GM19099 (cell line): ENCODE data around the gene AZI2.
A peak's percentile ranks its signal among the peaks of the same experiment; 100 is the strongest.

Source experiments
- POLR2A ChIP-seq: IDR thresholded peaks from 3 replicates; pipeline ENCODE4 v1.6.1; 2011; ENCODE audit warnings: low read depth; ENCODE audit not compliant: insufficient read length; ENCODE audit errors: extremely low read depth

The AZI2 gene, protein sequence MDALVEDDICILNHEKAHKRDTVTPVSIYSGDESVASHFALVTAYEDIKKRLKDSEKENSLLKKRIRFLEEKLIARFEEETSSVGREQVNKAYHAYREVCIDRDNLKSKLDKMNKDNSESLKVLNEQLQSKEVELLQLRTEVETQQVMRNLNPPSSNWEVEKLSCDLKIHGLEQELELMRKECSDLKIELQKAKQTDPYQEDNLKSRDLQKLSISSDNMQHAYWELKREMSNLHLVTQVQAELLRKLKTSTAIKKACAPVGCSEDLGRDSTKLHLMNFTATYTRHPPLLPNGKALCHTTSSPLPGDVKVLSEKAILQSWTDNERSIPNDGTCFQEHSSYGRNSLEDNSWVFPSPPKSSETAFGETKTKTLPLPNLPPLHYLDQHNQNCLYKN

DNA sequence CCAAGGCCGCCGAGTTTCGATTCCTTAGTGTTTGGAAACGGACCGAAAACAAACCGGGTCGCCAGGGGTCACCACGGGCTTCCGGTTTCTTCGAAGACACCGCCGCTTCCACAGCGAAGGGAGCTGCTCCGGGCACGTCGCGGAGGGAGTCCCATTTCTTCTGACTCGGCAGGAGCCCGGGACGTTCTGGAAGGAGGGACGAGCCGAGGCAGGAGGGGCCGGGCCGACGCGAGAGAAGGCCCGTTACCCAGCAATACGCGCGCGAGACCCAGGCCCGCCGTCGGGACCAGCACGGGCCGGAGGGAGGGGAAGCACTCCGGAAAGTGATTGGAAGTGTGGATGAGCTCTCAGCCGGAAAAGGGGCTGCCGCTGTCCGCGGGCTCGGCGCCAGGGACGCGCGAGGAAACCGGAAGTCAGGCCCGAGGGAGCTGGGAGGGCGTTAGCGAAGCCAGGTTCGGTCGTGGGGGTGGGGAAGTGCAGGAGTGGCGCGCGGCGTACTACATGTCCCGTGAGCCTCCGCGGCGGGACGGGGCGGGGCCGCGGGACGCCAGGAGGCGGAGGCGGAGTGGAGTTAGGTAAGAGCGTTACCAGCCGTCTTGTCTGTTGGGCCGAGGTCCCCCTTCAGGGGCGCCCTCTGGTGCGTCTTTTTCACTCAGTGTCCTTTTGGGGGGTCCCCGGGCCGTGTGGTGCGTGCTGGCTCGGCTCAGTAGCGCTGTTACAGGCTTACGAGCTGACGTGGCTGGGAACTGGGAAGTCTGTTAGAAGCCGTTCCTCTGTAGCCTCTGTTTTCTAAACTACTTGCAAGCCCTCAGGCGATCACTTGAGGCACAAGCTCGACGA lies at the start of gene AZI2, which contains the start of gene ZCWPW2:
TSS of gene AZI2 (minus strand) at position 196 of the 840 bp plus-strand sequence. CDS start 8,207 bp downstream, outside the sequence.
TSS of gene ZCWPW2 (plus strand) at position 93 of the 840 bp plus-strand sequence. CDS start 64,348 bp downstream, outside the sequence.
- TF ChIP-seq POLR2A = peak; percentile 78

DNA sequence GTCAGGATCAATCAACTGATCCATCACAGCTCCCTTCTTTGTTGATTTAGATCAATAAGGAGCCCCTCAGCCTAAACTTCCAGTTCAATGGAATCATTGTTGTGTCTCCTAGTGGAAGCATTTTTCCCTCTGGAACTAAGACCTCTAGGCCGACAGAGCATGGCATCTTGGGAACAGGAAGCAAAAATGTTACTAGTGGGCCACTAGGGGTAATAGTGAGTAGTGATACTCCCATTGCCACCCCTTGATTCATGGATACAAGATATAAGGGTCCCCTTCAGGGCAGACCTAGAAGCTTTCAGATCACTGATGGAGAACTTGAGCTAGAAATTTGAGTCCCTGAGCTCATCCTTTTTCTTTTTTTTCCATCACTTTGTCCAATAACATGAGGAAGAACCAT lies 40.4 kb upstream of the AZI2 start:
- no peak for TF ChIP-seq POLR2A

DNA sequence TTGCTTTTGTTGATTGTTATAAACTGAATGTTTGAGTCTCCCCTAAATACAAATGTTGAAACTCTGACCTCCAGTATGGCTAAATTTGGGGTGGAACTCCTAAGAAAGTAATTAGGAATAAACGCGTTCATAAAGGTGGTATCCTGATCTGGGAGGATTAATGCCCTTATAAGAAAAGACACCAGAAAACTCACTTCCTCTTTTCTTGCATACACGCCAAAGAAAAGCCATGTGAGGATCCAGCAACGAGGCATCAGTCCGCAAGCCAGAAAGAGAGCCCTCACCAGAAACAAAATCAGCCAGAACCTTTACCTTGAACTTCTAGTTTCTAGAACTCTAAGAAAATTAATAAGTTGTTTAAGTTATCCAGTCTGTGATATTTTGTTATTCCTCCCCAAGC lies 37.4 kb upstream of the AZI2 start:
- no peak for TF ChIP-seq POLR2A

DNA sequence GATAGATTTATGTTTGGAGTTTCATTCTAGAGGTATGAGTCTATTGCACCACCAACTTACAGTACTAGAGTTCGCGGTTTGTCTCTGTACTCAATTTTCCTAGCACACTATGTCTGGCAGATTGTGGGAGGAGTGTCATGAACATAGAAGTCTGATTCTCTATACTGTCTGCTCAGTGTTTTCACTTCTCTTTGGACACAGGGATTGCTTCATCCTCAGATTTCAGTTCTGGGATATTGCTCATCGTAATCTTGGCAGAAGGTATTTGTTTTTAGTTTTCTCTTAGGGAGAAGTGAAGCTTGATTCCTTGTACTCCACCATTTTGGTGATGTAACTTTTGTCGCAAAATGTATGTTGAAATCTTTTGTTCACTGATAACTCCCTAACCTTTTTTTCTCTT lies 27.8 kb upstream of the AZI2 start:
- TF ChIP-seq POLR2A = no peak

DNA sequence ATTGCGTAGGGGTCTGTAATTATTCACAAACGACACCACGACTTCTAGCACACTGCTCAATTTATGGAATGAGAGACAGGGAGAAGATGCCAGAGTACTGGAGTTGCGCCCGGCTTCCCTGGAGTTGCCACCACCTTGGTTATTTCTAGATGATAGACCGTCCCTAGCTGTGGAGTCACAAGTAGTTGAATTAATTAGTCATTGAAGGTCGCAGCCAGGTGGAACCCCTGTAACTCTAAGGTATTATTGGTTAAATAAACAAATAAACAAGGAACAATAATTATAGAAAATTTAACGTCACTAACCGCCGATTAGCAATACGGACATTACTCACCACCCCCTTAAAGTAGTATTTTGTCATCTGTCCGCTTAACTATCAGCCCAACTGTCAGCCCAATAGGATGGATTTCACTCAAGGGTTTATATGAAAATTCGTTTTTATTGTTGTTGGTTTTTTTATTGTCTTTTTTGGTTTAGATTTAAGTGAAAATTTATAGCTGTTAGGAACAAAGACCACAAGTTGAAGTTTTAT lies 911 bp upstream of the AZI2 start:
- TF ChIP-seq POLR2A = no peak

DNA sequence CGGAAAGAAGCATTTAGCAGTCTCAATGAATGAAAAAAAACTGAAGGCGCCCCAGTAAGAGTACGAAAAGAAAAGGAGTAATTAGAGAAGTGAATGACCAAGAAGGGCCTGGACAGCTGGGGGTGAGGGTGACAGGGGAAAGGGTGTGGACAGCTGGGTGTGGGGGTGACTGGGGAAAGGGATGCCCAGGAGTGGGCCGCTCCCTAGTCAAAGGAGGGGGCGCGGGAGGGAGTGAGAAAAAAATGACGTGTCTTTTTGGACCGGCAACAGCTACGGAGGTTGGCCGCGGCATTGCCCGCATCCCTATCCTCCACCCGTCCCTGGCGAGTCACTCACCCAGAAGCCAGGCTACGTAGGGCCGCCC lies 377 bp downstream of the AZI2 start:
- no peak for TF ChIP-seq POLR2A

DNA sequence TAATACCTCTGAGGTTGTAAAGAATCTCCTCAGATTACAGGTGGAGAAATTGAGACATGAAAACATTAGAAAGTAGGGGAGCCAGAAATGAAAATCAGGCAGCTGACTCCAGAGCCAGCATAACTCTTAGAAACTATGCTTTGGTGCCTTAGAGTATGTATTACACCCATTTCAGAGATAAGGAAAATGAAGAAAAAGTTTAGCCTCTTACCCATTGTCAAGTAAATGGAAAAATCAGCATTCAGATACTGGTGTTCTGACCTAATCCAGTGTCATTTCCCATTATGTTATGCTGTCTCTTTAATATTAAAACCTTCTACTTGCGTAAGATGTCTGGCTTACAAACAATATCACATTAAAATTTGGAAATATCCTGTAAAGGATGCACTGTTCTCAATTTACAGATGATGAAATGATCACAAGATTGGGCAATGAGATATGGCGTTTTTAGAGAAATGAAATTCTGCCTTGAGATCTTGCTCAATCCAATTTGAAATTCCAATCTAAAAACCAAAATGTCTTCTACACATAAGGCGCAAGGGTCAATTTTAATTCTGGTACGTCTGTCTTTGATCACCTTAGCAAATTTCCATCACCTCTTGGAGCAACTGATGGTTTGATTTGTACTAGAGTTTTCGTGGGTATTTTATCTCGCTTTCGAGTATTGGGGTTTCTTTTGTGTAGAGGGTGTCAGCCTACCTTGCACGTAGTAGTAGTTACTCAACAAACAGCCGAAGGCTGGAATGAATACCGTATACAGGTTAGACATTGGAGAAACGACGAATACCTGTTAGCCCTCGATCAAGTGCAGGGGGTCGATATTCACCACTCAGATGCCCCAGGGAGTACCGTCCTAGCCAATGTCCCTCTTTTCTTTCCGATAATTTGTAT lies 1.0 kb downstream of the AZI2 start:
- TF ChIP-seq POLR2A = no peak

DNA sequence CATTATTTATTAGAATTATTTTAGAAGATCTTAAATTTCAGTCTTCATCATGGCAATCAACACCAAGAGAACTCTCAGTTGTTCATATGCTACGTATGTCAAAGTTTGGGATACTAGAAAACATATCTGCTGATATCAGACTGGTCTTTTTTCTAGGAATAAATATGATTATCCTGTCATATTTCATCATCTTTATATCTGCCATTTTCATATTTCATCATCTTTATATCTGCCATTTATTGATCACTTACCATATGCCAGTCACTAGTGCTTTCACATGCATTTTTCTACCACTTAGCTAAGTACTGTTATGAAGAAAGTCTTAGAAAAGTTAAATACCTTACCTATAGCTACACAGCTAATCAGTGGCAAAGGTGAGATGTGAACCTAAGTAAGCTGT lies 2.9 kb downstream of the AZI2 start:
- no peak for TF ChIP-seq POLR2A

DNA sequence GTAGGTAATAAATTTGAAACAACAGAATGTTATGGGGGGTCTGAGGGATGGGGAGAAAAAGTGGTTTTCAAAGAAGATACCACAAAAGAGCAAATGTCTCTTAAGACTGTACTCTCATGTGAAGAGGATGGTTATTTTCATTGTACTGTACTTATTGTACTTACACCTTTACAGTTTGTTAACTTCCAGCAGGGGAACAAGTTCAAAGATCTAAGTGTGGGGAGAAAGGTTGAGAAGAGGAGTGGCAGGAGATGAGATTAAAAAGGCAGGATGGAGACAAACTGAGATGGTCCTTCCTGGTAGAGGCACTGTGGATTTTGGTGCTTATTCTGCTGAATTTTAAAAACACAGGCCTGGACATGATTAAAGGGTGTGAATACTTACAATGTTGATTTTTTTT lies 5.5 kb downstream of the AZI2 start:
- no peak for TF ChIP-seq POLR2A

DNA sequence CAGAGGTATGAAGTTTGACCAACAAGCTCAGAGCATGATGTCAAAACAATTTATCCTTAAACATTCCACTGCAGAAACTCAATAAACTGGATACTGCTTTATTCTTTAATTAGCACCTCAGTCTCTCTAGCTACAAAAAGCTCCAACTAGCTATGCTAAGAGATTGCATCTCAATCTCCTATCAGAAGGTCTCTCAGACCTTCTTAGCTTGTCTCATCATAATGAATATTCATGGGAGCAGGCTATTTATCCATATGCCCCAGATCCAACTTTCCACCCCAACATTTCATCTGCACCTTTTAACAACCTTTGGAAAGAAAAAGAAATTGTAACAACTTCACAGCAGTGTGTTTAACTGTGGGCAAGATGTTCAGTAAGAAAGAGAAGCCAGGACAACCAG lies 11.4 kb downstream of the AZI2 start:
- no peak for TF ChIP-seq POLR2A

DNA sequence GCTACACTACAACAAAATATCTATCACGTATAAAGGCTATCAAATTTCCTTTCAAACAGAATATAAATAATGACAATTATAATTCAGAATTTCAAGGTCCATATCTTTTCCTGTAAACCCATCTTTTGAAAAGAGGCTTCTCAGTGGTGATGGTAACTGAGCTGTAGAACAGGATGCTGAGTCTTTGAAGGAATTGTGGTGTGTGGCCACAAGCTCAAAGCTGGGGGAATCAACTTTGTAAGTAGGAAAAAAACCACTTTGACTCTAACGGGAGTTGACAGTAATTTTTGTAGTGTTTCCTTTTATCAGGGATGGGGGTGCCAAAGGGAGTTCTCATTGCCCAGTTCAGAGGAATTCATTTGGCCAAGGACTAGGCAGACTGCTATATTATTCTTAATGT lies 13.4 kb downstream of the AZI2 start:
- no peak for TF ChIP-seq POLR2A

DNA sequence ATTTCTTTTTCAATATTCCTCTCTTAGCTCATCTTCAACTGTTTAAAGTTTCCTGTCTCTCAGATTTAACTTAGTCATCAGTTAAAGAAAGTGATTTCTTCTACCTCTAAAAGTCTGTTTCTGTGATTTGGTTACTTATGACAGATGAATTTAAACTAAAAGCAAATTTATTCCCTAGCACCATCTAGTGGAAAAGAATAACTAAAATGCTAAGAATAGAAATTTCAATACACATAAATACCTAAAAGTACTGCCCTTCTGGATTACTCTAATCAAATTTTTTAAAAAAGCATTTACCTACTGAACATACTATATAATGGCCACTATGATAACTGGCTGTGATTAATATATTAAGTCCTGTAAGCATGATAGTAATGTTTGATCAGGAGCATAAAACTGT lies 14.1 kb downstream of the AZI2 start:
- no peak for TF ChIP-seq POLR2A

DNA sequence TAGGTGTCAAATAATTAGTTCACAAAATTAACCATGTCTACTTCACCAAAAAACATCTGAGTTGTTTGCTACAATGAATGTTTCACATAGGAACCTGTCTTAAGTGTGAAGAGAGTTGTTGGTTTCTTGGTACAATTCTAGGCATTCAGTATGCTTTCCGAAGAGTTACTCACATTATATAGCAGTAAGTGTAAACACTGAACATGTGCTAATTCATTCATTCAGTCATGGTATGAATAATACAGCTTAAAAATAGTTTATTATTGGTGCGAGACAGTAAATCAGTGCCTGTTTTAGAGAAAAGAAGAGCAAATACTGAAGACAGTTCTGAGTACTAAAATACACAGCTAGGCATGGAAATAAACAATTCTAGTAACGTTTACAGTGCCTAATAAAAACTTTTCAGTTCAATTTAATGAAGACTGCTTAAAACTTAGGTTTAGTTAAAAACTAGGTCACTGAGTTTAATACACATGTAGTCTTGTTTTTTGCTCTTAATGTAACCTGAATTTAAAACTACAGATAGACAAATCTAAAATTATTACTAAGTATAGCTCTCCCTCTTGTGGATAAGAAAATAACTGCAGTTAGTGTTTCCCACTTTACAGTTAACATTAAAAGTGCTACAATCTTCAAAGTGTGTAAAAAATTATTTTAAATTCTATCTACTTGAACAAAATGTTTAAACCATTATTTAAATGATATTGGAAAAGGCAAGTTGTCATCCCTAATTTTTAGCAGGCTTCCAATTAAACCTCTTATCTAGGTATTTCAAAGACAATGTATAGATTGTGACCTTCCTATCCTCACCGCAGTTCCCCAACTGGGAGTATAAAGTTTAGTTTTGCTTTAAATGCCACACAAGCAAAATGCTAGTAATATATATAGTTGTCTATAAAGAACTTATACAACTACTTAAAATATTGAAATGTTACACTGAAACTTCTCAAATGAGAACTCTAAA lies 20.2 kb downstream of the AZI2 start:
- no peak for TF ChIP-seq POLR2A
